ENCODE measurements around the gene TRPM3.
A peak's percentile ranks its signal among the peaks of the same experiment; 100 is the strongest.

Gene TRPM3

DNA sequence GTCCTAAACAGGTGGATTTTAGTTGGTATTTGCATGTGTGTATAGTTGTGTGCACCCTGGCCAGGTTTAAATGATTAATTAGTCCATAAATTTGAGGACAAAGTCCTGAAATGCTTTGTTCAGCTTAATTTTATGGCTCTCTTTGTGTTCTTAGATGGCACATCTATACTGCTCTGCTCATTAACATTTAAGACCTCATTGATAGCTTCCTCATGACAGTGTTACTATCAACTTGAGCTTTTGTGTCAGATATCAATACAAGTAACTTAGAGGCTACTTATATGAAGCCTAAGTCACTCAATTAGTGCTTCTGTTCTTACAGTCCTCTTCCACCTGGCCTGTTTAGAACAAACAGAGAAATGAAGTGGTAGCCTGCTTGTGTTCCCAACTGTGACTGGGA is 240.9 kb downstream of the TRPM3 start:
- DNase-seq = no peak

DNA sequence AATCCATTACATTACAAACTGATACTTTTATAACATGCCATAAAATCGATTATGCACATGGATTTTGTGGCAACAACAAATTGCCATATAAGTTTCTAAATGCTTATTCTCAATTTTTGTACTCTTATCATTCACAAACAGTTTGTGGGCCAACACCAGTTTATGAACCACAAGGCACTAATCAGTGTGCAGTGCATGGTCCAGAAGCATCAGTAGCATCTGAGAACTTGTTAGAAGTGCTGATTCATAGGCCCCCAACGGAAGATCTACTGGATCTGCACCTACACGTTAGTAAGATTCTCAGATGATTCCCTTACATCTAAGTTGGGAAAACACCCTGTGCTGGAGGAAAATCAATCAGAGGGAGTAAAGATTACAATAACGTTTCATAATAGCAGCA is 242.8 kb downstream of the TRPM3 start:
- no peak for DNase-seq

DNA sequence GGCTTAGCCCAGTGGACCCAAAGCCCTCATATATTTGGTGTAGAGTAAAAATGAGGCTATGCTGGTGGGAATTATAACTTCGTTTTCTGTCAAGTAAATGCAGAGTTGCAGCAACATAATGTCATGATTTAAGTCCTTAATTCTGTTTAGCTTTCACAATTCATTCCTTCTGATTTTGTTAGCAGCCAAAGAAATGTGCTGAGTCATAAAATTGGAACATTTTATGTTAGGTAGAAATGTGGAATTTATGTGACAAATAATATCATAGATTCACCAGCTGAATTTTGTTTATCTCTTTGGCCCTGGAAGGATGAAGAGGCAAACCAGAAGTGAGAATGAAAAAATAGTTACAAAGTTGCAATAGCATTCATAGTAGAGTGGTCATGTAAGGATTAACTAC is 247.0 kb downstream of the TRPM3 start:
- no peak for DNase-seq

DNA sequence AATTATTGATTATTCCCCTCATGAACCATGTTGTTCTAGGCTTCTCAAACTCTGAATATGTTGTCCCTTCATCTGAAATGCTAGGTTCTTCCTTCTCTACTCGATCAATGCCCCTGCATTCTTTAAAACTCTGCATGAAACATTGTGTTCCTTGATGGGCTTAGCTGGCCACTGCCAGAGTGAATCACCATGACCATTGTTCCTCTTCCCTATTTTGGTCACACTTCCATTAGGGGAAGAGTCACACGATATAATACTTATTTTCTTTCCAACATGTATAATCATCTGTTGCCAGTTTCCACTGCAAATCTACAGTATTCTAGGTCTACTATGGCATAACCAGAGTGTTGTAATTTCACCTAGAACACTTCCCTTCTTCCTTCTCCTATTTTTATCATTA is 247.9 kb downstream of the TRPM3 start:
- DNase-seq = no peak

DNA sequence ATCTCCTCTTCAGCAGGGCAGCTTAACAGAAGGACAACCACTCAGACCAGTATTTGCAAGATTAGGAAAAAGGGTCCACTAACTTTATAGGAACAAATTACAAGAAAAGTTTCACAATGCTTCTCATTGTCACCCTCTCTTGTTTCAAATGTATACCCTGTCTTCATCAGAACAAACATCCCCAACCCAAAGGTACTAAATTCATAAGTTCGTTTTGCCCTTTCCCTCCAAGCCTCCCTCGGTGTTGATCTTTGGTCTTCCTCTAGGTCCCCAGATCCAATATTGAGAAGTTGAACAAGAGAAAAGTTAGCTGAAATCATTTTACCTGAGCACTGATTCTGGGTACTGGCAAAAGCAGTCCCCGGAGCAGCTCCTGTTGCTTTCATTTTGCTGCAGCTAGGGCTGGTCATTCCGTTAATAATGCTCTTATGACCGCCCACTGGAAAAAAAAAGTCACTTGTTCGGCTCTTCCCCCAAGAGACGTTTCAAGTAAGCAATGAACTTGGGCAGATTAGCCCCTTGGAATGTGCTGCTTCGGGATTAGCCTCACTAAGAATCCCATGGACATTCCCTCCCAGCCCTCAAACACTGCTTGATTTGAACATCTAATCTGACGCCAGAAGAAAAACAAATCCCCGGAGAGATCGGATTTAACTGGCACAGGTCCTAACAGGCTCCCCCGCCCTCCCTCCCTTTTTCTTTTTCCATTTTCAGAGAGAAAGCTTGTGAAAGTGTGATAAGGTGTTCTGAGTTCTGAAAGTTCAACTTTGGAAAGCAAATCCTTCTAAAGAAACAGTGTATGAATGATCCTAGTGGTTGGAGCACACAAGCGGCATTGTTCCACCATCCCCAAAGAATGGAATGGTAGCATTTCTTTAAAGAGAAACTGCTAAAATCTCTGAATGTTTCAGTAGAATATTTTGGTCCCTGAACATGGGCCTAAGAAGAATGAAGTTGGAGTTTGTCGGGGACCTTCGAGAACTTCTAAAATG is 252.5 kb downstream of the TRPM3 start:
- DNase-seq = peak; percentile 8

DNA sequence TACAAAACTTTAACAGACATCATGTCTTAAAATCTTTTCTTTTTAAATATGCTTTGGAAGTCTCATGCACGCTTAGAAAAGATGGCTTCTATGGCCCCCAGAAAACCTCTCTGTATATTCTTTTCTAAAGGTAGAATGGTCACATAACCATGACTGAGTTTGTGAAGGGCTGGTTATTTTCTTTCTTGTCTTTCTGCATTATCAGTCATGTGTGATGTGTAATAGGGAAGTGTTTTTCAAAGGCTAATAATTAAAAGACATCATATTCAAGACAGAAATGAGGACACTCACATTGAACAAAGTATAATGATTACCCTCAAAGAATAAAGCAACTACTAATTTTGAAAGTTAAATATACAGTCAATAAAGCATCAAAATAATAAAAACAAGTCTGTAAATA is 253.4 kb downstream of the TRPM3 start:
- no peak for DNase-seq

DNA sequence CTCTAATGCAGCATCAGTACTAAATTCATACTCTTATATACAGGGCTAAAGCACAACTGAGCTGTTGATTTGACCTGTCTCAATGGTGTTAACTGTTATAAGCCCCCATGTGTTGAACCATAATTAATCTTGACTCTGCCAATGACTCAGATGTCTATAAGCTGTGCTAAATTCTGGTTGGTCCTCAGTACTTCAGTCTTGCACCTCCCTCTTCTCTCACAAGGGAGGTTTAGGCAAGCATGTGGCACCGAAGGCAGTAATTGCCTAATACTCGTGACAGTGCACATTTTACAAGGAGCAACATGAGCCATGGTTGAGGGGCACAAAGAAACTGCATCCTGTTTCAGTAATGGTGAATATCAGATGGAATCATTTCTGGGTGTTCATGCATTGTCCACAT is 255.9 kb downstream of the TRPM3 start:
- DNase-seq = no peak

DNA sequence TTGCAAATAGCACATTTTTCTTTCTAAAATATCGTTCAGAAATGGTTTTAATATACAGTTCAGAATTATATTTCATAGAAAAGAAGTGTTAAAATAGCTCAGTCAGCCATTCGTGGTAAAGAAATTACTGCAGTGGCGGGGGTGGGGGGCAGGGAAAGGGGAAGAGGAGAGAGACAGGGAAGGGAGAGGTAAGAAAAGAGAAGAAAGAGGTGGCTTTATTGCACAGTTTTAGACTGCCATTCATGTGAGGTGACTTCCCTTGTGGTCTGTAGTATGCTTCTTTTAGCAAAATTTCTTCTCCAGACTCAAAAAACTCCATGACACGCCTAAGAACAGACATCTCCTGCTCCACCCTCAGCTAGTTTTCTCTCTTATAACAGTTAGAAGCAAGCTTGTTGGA is 259.6 kb downstream of the TRPM3 start:
- DNase-seq = no peak

DNA sequence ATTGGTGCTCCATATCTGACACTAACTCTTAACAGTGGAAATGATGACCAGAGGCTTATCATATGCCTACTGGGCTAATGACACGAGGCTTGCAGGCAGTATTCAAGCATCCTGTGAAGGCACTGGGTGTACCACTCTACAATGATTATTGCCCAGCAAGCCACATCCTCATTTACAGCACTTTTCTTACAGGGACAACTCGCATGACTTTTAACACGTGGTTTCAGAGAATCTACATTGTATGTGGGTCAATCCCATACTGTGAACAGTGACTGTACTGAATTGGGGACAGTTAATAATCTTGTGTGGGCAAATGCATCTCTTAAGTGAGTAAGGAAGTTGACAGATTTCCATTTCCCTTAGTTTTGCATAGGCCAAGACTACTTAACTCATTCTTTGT is 260.0 kb downstream of the TRPM3 start:
- DNase-seq = no peak

DNA sequence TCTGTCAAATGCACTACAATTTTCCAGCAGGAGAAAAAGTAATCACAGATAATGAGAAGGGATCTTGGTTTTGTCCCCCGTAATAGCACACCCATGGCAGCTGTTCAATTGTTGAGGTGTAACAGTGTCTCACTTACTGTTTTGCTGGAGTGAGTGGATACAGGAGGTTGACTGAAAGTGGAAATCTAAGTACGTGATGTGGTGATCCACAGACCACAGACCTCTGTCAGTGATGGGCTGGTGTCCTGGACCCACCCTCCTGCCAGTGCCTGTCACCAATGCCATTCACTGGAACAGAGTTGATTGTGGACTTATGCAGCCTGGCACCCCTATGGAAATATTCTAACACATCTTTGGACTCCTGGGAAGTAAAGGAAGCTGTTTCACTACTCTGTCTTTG is 261.7 kb downstream of the TRPM3 start:
- no peak for DNase-seq

DNA sequence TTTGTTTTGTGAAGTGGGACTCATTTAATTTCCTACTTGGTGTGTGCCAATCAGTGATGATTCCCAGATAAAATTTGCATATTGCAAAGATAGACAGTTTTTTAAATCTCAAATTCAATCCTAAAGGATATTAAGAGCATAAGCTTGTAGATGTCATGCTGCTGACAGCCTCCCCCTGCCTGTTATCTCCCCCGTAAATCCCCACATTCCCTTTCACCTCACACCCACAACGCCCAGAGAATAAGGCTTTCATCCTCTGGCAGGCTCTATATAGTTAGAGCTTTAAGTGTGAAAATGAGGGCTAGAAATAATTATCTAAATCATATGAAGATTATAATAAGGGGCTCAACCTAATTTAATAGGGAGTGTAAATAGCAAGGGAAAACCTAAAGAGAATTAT is 265.0 kb downstream of the TRPM3 start:
- DNase-seq = no peak

DNA sequence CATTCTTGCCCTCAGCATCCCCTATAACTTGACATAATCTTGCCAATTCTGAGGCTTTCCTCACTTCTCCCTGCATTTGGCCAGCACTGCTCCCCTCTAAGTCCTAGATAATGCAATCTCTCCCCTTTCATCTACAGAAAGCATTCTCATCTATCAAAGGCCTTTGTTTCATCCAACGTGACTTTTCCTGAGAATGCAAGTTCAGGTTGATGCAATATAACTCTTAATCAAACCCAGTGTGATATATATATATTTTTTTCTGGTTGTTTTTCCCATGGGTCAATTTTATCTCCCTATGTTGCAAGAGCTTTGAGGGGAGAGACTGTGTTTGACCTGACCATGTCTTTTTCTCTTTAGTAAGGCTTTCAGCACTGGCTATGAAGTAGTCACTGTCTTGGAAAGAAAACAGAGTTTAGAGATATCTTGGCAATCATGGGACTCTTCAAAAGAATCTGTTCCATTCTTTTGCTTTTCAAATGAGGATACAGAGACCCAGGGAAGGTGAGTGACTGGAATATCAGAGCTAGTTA is 268.6 kb downstream of the TRPM3 start:
- DNase-seq = no peak

DNA sequence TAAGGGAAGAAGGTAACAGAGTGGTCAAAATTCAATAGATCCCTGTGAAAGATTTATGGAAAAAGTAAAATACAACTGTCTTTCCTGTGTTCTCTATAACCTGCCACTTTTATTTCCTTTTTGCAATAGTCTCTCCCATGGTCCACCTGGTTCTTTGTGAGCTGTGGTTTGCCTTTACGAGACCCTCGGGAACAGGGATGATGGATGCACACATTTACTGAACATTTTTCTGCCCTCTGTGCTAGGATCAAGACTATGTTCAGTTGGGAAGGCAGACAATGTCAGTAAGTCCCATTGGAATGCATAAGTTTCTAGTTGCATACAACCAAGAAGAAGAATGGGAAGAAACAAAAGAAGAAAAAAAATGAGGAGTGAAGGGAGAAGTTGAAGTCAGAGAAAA is 281.2 kb downstream of the TRPM3 start:
- DNase-seq = no peak

DNA sequence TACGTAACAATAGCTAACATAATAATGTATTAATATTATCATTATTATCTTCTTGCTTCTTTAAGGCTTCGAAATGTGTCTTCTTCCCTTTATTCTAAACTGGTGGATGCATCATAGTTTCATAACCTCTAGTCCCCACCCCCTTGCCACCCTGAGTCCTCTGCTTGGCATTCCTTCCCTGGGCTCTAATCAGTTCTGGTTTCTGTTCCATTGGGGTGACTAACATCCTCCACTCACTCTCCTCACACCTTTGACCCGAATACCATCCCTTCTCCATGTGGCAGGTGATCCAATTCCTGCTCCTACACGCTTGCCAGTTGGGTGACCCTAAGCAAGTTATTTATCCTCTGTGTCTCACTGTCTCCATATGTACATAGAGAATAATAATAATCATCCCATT is 286.1 kb downstream of the TRPM3 start:
- no peak for DNase-seq

DNA sequence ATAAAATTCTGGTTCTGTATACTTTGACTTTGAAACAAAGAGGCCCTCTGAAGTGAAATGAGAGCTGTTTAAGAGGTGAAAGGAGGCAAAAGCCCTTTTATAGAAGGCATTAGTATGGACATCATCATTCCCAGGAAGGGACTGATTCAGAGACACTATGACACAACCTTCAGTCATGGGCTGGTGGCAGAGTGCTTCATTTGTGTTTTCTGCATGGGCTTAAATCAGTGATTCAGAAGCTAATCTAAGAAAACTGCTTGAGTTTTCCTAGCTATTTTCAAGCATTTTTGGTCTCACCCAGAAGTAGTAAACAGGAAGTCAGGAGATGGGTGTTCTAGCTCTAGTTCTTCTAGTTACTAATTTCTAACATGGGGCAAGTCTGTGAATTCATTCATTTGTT is 288.9 kb downstream of the TRPM3 start:
- DNase-seq = no peak

DNA sequence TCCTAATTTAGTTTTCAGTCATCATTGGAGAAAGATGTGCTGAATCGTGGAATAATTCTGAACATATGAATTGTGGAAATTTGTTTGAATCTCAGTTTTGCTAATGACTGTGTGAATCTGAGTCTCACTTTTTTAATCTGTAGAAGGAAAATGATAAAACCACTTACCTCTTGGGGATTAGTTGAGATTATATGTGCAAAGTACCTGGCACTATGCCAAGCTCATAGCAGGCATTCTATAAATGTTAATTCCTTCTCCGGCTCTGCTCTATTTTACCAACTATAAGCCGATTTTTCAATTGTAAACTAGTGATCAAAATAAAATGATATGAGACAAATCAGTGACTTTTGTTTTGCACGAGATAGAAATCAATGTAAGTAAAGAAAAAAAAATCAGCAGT is 290.8 kb downstream of the TRPM3 start:
- no peak for DNase-seq

DNA sequence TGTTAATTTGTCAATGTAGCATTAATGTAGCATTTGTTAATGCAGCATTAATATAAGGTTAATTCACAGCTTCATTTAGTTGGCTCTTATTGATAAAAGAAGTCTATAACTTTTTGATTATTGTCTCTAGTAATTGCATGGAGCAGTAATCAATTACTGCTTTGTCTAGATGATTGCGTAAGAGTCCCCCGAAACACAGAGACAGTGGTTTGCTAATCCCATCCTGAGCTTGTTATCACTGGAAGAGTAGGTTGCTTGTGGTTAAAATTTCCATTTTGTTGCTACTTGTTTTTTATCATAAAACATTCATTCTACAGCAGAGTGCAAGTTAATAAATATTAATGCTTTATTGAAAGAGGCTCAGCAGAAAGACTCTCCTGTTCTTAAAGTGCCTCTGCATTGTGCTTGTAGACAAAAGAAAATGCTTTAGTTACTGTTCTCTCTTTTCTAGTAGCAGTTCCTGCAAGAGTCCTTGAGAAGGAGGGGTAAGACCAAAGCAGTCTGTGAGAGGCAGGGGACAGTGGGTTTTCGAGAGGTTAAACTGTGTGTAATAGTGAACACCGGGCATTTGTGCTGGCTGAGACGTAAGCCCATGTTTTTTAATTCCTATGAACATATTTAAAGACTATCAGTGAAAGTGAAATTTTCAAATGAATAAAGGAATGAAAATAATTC is 291.7 kb downstream of the TRPM3 start:
- no peak for DNase-seq

DNA sequence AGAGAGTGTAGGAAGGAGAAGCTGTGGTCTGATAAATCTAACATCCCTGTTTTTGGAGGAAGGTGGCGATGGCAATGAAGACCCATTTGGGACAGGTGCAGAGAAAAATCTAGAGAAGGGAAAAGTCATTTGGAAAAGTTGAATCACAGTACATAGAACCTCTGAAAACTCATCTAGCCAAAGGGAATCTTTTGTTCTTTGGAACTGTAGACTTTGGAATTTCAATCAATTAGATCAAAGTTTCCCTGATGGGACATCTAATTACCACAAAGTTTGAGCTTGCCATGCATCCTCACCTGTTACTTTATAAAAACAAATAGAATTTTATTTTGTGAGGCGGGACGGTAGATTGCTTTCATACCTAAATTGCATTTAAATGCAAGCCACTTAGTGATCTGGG is 294.9 kb downstream of the TRPM3 start:
- no peak for DNase-seq

DNA sequence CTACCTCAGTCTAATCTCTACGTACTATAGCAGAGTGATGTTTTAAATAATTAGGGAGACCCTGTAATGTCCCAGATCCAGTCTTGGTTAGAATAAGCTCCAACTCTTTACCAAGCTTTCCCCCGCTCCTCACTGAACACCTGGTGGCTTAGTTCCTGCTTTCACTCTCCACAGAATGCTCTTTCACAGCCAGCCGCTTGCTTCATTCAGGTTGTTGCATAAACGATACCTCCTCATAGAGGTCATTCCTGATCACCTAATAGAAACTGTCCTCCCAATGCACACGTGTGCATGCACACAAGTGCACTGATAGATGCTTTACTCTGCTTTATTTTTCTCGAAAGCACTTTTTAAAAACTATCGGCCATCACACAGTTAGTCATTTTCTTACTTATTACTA is 298.1 kb downstream of the TRPM3 start:
- DNase-seq = no peak

DNA sequence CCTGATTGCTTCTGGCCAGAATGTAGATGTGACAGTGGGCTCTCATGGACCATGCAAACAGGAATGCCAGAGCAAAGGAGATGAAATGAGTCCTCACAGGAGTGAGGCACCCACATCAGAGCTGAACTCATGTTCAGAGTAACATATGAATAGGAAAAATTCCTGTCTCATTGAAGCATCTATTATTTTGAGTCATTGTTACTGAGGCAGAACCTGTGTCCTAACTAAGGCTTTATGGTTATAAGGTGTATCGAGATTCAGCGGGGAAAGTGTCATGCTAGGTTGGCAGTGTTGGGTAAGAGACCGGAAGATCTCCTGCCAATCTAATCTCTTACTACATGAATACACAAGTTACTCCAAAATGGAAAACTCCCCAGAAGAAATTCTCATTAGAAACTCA is 304.1 kb downstream of the TRPM3 start:
- DNase-seq = no peak

DNA sequence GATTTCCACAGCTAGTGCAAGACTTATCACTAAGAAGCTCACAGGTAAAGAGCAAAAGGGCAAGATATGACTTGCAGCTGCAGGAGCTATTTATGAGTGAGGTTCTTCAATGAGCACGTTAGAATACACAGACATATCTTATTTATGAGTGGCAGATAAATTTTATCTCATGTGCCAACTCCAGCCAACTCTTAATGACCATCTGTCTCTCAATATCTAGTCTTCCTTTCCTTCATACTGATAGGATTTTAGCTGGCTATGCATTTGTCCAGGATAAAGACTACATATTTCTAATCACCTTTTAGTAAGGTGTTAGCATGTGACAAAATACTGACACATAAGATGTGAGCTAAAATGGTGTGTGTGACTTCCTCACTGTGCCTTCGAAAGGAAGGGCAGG is 304.5 kb downstream of the TRPM3 start:
- DNase-seq = no peak

DNA sequence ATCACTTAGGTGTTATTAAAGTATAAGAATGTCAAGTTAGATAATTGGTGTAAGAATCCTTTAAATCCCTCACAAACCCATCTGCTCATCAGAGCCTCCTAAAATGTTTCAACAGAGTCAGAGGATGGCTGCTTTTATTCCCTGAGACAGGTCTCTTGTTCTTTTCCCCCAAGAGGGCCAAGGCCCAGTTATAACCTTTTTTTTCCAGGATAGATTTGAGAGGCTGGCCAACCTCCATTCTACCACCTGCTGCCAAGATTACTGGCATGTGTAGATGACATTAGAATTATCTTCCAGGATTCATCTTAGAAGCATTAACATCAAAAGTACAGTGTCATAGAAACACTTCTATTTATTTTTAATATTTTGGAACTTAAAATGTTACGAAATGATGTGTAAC is 305.1 kb downstream of the TRPM3 start:
- no peak for DNase-seq

DNA sequence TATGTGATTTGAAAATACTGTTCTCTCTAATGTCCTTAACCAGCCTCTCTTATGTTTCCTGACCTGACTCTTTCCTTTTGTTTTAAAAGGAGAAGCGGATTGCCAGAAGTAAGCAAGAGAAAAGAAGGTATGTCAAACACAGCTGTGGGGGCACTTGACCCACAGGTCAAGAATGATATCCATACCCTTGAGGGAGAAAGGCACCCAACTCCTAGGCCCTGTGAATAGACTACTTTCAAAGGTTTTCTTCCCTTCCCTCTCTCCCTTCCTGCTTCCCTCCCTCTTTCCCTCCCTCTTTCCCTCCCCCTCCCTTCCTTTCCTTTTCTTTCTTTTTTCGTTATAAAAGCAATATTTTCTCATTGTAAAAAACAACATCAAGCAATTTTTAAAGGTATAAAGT is 306.8 kb downstream of the TRPM3 start:
- DNase-seq = no peak

DNA sequence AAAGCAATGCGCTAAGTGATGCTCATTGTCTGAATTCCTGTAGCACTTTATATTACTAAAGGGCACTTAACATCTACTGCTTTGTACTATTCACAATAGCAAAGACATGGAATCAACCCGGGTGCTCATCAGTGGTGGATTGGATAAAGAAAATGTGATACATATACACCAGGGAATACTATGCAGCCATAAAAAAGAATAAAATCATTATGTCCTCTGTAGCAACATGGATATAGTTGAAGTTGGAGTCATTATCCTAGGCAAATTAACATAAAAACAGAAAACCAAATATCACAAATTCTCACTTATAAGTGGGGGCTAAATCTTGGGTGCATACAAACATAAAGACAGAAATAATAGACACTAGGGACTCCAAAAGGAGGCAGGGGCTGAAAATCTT is 308.3 kb downstream of the TRPM3 start:
- no peak for DNase-seq
